Measurements from ENCODE around the gene UBL4B.

The UBL4B gene

DNA sequence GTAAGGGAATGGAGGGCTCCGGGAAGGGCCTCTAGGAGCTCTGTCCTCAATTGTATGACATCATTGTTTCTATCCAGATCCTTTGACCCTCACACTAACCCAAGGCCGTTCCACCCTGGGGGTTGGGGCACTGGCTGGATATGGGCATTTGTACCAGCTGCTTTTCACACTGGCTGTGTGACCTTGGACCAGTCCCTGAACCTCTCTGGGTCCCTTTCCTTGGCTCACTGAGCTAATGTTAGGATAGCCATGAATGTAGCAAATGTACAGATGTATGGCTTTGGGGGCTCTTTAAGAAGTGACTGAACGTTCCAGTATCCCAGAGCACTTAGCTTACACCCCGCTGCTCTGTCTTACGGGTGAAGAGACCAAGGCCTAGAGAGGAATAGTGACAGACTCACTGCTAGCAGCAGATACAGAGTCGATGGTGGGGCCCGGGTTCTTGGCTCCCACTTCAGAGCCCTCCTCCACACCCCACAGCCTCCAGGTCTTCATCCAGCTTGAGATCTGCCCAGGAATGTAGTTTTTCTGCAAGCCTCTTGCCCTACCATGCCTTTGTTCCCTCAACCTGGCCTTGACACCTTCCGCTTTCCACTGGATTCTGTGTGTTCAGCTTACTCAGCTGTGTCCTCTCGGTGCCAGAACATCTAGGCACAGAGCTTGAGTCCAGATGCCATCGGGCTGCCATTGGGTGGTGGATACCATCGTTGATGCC is 14.6 kb upstream of the UBL4B start:
- Histone ChIP-seq H3K36me3 (ENCODE audit: control insufficient read depth in 1 of 2, insufficient read depth in 2 of 2, low read depth in 1 of 2, low read length in 2 of 2) (no peaks in the 10 kb centered on the region), H3K4me3 (ENCODE audit: insufficient read depth in 1 of 2, low read depth in 1 of 2, low read length in 2 of 2) (no peak overlapping the region), H3K14ac (ENCODE audit: low read length in 2 of 2) (no peak overlapping the region), H3K27ac (ENCODE audit: low read length, poor library complexity, severe bottlenecking) (no peak overlapping the region), H2AK5ac (ENCODE audit: low read length, severe bottlenecking) (no peak overlapping the region), H3K79me1 (replicated peaks; ENCODE audit: low read length, poor library complexity, severe bottlenecking) (no peaks in the 10 kb centered on the region), H2BK5ac (ENCODE audit: low read depth, low read length, poor library complexity, severe bottlenecking) (no peak overlapping the region), H2BK15ac (ENCODE audit: low read depth, poor library complexity, severe bottlenecking) (no peak overlapping the region), H2AFZ (ENCODE audit: low read depth, low read length) (no peak overlapping the region), H3K9ac (ENCODE audit: low read length) (no peak overlapping the region), H3K23ac (ENCODE audit: low read length in 2 of 2) (no peak overlapping the region), H3K4me2 (ENCODE audit: low read length, poor library complexity, severe bottlenecking) (no peak overlapping the region), H4K91ac (ENCODE audit: low read length) (no peak overlapping the region), H3K4ac (ENCODE audit: low read depth in 1 of 2, low read length in 2 of 2) (no peak overlapping the region), H3K18ac (ENCODE audit: low read depth in 1 of 2, low read length in 2 of 2) (no peak overlapping the region), H3K9me3 (ENCODE audit: control insufficient read depth, low read length) (peaks cover 4% of the 10 kb centered on the region), H2BK12ac (ENCODE audit: low read length in 2 of 2) (no peak overlapping the region), H3K27me3 (ENCODE audit: control insufficient read depth in 1 of 2, insufficient read depth in 1 of 2, low read length in 2 of 2) (peaks cover 57 to 84% of the 10 kb centered on the region in 2 experiments), H2BK120ac (ENCODE audit: low read depth, low read length) (no peak overlapping the region), H4K8ac (ENCODE audit: low read length) (no peak overlapping the region), H3K4me1 (ENCODE audit: control insufficient read depth, insufficient read depth, low read depth, low read length) (no peaks in the 10 kb centered on the region)
- no peak for DNase-seq
- WGBS = 80% methylated on average over 10 of the region's 11 CpGs

DNA sequence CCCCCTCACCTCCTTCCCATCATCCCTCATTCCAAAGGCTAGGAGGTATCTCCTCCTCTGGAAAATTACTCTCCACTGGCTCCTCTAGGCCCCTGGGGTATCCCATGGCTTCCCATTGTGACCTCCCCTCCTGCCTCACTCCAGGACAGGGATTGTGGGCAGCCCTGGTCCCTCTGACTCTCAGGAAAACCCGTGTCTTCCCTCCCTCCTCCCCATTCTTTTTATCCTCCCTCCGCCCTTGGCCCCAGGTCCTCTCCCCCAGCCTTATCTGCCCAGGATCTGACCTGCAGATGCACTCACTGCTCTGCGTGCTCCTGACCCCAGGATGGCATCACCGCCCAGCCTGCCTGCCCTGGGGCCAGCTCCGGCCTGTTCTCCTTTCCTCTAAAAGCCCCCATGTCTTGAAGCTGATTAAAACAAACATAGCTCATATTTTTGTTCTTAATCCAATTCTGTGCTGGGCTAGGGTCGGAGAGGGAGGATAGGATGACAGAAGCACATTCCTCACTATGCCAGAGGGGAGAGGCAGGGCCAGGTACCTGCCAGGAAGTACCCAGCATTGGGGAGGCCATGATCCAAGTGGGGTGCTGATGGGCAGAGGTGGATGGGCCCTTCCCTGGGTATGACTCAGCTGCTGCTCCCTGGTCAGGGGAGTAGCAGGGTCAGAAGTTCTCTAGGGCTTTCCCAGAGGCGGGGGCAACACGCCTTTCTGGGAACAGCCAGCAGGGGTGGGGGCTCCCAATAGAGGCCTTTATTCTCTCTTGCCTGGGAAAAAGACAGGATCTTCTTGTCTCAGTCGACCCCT is 13.8 kb upstream of the UBL4B start:
- H2BK15ac ChIP-seq (ENCODE audit: low read depth, poor library complexity, severe bottlenecking) = no peak overlapping the region
- H3K23ac ChIP-seq (ENCODE audit: low read length in 2 of 2) = no peak overlapping the region
- H3K4me2 ChIP-seq (ENCODE audit: low read length, poor library complexity, severe bottlenecking) = no peak overlapping the region
- no peak for DNase-seq
- H2BK120ac ChIP-seq (ENCODE audit: low read depth, low read length) = no peak overlapping the region
- H3K79me1 ChIP-seq (replicated peaks; ENCODE audit: low read length, poor library complexity, severe bottlenecking) = no peaks in the 10 kb centered on the region
- no peak overlapping the region for H3K18ac ChIP-seq (ENCODE audit: low read depth in 1 of 2, low read length in 2 of 2)
- H3K4me3 ChIP-seq (ENCODE audit: insufficient read depth in 1 of 2, low read depth in 1 of 2, low read length in 2 of 2) = no peak overlapping the region
- no peak overlapping the region for H2AK5ac ChIP-seq (ENCODE audit: low read length, severe bottlenecking)
- H3K9me3 ChIP-seq (ENCODE audit: control insufficient read depth, low read length) = peaks cover 4% of the 10 kb centered on the region
- H4K8ac ChIP-seq (ENCODE audit: low read length) = no peak overlapping the region
- no peak overlapping the region for H3K27ac ChIP-seq (ENCODE audit: low read length, poor library complexity, severe bottlenecking)
- no peak overlapping the region for H2BK12ac ChIP-seq (ENCODE audit: low read length in 2 of 2)
- H4K91ac ChIP-seq (ENCODE audit: low read length) = no peak overlapping the region
- no peak overlapping the region for H3K9ac ChIP-seq (ENCODE audit: low read length)
- peaks cover 52 to 86% of the 10 kb centered on the region in 2 experiments for H3K27me3 ChIP-seq (ENCODE audit: control insufficient read depth in 1 of 2, insufficient read depth in 1 of 2, low read length in 2 of 2)
- no peak overlapping the region for H2BK5ac ChIP-seq (ENCODE audit: low read depth, low read length, poor library complexity, severe bottlenecking)
- no peak overlapping the region for H2AFZ ChIP-seq (ENCODE audit: low read depth, low read length)
- H3K36me3 ChIP-seq (ENCODE audit: control insufficient read depth in 1 of 2, insufficient read depth in 2 of 2, low read depth in 1 of 2, low read length in 2 of 2) = no peaks in the 10 kb centered on the region
- H3K4ac ChIP-seq (ENCODE audit: low read depth in 1 of 2, low read length in 2 of 2) = no peak overlapping the region
- no peak overlapping the region for H3K14ac ChIP-seq (ENCODE audit: low read length in 2 of 2)
- WGBS = 54% methylated on average over 7 of the region's 9 CpGs
- no peaks in the 10 kb centered on the region for H3K4me1 ChIP-seq (ENCODE audit: control insufficient read depth, insufficient read depth, low read depth, low read length)

DNA sequence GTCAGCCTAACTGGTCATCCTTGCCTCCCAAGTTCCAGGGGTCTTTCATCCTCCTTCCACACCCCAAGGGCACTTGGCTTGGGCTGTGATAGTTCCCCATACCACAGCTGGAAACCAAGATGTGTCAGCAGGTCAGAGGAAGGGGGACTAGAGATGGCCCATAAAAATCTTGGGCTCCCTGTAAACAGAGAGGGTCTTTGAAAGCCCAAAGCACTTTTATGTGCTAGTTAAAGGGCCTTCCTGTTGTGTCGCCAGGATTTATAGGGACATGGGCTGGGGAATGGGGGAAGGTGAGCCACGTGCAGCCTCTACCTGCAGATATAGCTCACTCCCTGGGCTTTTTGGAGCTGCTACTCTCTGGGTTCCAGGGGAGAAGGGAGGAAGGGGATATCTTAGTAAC is 11.9 kb upstream of the UBL4B start:
- Histone ChIP-seq H3K9ac (ENCODE audit: low read length) (no peak overlapping the region), H2BK12ac (ENCODE audit: low read length in 2 of 2) (no peak overlapping the region)

DNA sequence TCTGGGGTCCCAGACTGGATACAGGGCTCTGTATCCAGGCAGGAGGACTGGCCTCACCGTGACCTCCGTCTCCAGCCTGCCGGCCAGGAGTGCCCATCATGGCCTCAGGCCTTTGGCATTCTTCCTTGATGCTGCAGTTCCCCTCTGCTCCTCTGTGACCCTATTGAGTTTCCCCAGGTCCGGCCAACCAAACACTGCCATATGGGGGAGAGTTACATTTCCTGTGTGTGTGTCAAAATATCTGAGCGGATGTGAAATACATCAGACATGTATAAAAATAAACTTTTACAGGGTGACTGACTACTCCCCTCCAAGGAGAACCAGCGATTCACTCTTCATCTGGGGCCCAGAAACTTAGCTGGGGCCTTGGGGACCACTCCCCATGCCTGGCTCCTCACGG is 10.2 kb upstream of the UBL4B start:
- Histone ChIP-seq H3K27ac (ENCODE audit: low read length, poor library complexity, severe bottlenecking) (no peak overlapping the region), H2AK5ac (ENCODE audit: low read length, severe bottlenecking) (no peak overlapping the region), H3K9ac (ENCODE audit: low read length) (no peak overlapping the region), H3K27me3 (ENCODE audit: control insufficient read depth in 1 of 2, insufficient read depth in 1 of 2, low read length in 2 of 2) (peaks cover 33 to 77% of the 10 kb centered on the region in 2 experiments), H4K8ac (ENCODE audit: low read length) (no peak overlapping the region), H3K4me2 (ENCODE audit: low read length, poor library complexity, severe bottlenecking) (no peak overlapping the region), H3K79me1 (replicated peaks; ENCODE audit: low read length, poor library complexity, severe bottlenecking) (no peaks in the 10 kb centered on the region), H2BK15ac (ENCODE audit: low read depth, poor library complexity, severe bottlenecking) (no peak overlapping the region), H3K18ac (ENCODE audit: low read depth in 1 of 2, low read length in 2 of 2) (no peak overlapping the region), H3K23ac (ENCODE audit: low read length in 2 of 2) (no peak overlapping the region), H2BK120ac (ENCODE audit: low read depth, low read length) (no peak overlapping the region), H3K4me1 (ENCODE audit: control insufficient read depth, insufficient read depth, low read depth, low read length) (no peaks in the 10 kb centered on the region), H2AFZ (ENCODE audit: low read depth, low read length) (no peak overlapping the region), H2BK12ac (ENCODE audit: low read length in 2 of 2) (no peak overlapping the region), H2BK5ac (ENCODE audit: low read depth, low read length, poor library complexity, severe bottlenecking) (no peak overlapping the region), H4K91ac (ENCODE audit: low read length) (no peak overlapping the region), H3K36me3 (ENCODE audit: control insufficient read depth in 1 of 2, insufficient read depth in 2 of 2, low read depth in 1 of 2, low read length in 2 of 2) (no peaks in the 10 kb centered on the region), H3K9me3 (ENCODE audit: control insufficient read depth, low read length) (no peaks in the 10 kb centered on the region), H3K4ac (ENCODE audit: low read depth in 1 of 2, low read length in 2 of 2) (no peak overlapping the region), H3K14ac (ENCODE audit: low read length in 2 of 2) (no peak overlapping the region), H3K4me3 (ENCODE audit: insufficient read depth in 1 of 2, low read depth in 1 of 2, low read length in 2 of 2) (no peak overlapping the region)
- no peak for DNase-seq
- 62% methylated on average over 5 of the region's 7 CpGs for WGBS

More for the DNA sequence above, 11.9 kb upstream of the UBL4B start:
- H2BK15ac ChIP-seq (ENCODE audit: low read depth, poor library complexity, severe bottlenecking) = no peak overlapping the region
- H2AFZ ChIP-seq (ENCODE audit: low read depth, low read length) = no peak overlapping the region
- no peak for DNase-seq
- no peak overlapping the region for H4K8ac ChIP-seq (ENCODE audit: low read length)
- no peak overlapping the region for H3K18ac ChIP-seq (ENCODE audit: low read depth in 1 of 2, low read length in 2 of 2)
- H2BK5ac ChIP-seq (ENCODE audit: low read depth, low read length, poor library complexity, severe bottlenecking) = no peak overlapping the region
- H3K27me3 ChIP-seq (ENCODE audit: control insufficient read depth in 1 of 2, insufficient read depth in 1 of 2, low read length in 2 of 2) = peaks cover 41 to 80% of the 10 kb centered on the region in 2 experiments
- H3K36me3 ChIP-seq (ENCODE audit: control insufficient read depth in 1 of 2, insufficient read depth in 2 of 2, low read depth in 1 of 2, low read length in 2 of 2) = no peaks in the 10 kb centered on the region
- no peaks in the 10 kb centered on the region for H3K79me1 ChIP-seq (replicated peaks; ENCODE audit: low read length, poor library complexity, severe bottlenecking)
- H3K9me3 ChIP-seq (ENCODE audit: control insufficient read depth, low read length) = no peaks in the 10 kb centered on the region
- no peak overlapping the region for H3K4me3 ChIP-seq (ENCODE audit: insufficient read depth in 1 of 2, low read depth in 1 of 2, low read length in 2 of 2)
- no peak overlapping the region for H2AK5ac ChIP-seq (ENCODE audit: low read length, severe bottlenecking)
- no peak overlapping the region for H3K4ac ChIP-seq (ENCODE audit: low read depth in 1 of 2, low read length in 2 of 2)
- no peak overlapping the region for H3K4me2 ChIP-seq (ENCODE audit: low read length, poor library complexity, severe bottlenecking)
- 31% methylated on average over 2 of the region's 2 CpGs for WGBS
- no peak overlapping the region for H4K91ac ChIP-seq (ENCODE audit: low read length)
- H2BK120ac ChIP-seq (ENCODE audit: low read depth, low read length) = no peak overlapping the region
- H3K27ac ChIP-seq (ENCODE audit: low read length, poor library complexity, severe bottlenecking) = no peak overlapping the region
- no peak overlapping the region for H3K23ac ChIP-seq (ENCODE audit: low read length in 2 of 2)
- no peaks in the 10 kb centered on the region for H3K4me1 ChIP-seq (ENCODE audit: control insufficient read depth, insufficient read depth, low read depth, low read length)
- no peak overlapping the region for H3K14ac ChIP-seq (ENCODE audit: low read length in 2 of 2)

Data from mesenchymal stem cell (in vitro differentiated cells and primary cell).